GM23338 (cell line): Measurements from ENCODE around the gene AXIN1.

ENCODE experiments used
- CREB1 ChIP-seq: fragments of 250-450 bp; sonication (Bioruptor Pico); IDR thresholded peaks from 2 replicates; pipeline ENCODE4 v1.5.0; 2020; ENCODE audit warnings: low read depth, mild to moderate bottlenecking, moderate library complexity
- EZH2 ChIP-seq: fragments of 200-600 bp; sonication (generic); IDR thresholded peaks from one replicate; pipeline ENCODE4 v1.8.0; 2017; ENCODE audit warnings: antibody characterized with exemption, mild to moderate bottlenecking, low read depth; ENCODE audit not compliant: unreplicated experiment
- EZH2phosphoT487 ChIP-seq: fragments of 200-600 bp; sonication (generic); IDR thresholded peaks from one replicate; pipeline ENCODE4 v1.8.1; 2018; ENCODE audit warnings: antibody characterized with exemption; ENCODE audit not compliant: unreplicated experiment
- NANOG ChIP-seq: IDR thresholded peaks from 2 replicates; pipeline ENCODE4 v1.6.1; 2016; ENCODE audit warnings: antibody characterized with exemption, borderline replicate concordance
- POLR2AphosphoS5 ChIP-seq: IDR thresholded peaks from 2 replicates; pipeline ENCODE4 v1.6.1; 2016; ENCODE audit warnings: antibody characterized with exemption, low read depth
- ZNF114 ChIP-seq: fragments of 250-450 bp; sonication (Bioruptor Pico); IDR thresholded peaks from 2 replicates; pipeline ENCODE4 v1.5.0; 2020; ENCODE audit warnings: mild to moderate bottlenecking, moderate library complexity
- TF ChIP-seq, protein P1 (sequence below), 2 experiments: fragments of 200-600 bp in 1 of 2; sonication (generic) in 1 of 2; conservative IDR thresholded peaks; 2 replicates each; pipeline versions ENCODE4 v1.5.1 to v1.6.1; 2016 to 2017; ENCODE audit warnings: antibody characterized with exemption in 2 of 2, low read depth in 2 of 2, mild to moderate bottlenecking in 2 of 2, moderate library complexity in 1 of 2
- TF ChIP-seq, protein P2 (sequence below): IDR thresholded peaks from one replicate; pipeline ENCODE4 v1.6.1; 2018; ENCODE audit warnings: antibody characterized with exemption; ENCODE audit not compliant: unreplicated experiment

DNA sequence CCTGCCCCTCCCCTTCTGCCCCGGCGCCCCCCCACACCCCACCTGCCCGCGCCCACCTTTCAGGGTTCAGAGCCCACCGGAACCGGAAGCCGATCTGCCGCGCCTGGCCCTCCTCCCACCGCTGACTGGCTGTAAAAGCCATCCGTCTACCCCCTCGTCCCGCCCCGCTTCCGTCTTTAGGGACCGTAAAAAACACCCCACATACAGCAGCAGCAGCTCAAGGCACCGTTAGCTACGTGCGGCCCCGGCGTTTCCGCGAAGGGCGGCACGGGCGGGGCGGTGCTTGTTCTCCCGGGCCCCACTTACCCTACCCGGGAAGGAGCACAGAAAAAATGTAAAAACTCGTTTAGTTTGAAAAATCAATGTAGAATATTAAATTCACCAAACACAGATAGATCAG lies 17.9 kb upstream of the AXIN1 start, which contains the start of gene MRPL28:
- TF ChIP-seq, protein P1, sequence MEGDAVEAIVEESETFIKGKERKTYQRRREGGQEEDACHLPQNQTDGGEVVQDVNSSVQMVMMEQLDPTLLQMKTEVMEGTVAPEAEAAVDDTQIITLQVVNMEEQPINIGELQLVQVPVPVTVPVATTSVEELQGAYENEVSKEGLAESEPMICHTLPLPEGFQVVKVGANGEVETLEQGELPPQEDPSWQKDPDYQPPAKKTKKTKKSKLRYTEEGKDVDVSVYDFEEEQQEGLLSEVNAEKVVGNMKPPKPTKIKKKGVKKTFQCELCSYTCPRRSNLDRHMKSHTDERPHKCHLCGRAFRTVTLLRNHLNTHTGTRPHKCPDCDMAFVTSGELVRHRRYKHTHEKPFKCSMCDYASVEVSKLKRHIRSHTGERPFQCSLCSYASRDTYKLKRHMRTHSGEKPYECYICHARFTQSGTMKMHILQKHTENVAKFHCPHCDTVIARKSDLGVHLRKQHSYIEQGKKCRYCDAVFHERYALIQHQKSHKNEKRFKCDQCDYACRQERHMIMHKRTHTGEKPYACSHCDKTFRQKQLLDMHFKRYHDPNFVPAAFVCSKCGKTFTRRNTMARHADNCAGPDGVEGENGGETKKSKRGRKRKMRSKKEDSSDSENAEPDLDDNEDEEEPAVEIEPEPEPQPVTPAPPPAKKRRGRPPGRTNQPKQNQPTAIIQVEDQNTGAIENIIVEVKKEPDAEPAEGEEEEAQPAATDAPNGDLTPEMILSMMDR (conservative IDR thresholded peaks at IDR 0.05; ENCODE audit: low read depth in 2 of 2), result no peak
- no peak for TF ChIP-seq EZH2
- no peak for TF ChIP-seq ZNF114 (CRISPR knock-in tag)
- peak; percentile 87 for TF ChIP-seq POLR2AphosphoS5
- TF ChIP-seq EZH2phosphoT487, result no peak
- TF ChIP-seq, protein P2, sequence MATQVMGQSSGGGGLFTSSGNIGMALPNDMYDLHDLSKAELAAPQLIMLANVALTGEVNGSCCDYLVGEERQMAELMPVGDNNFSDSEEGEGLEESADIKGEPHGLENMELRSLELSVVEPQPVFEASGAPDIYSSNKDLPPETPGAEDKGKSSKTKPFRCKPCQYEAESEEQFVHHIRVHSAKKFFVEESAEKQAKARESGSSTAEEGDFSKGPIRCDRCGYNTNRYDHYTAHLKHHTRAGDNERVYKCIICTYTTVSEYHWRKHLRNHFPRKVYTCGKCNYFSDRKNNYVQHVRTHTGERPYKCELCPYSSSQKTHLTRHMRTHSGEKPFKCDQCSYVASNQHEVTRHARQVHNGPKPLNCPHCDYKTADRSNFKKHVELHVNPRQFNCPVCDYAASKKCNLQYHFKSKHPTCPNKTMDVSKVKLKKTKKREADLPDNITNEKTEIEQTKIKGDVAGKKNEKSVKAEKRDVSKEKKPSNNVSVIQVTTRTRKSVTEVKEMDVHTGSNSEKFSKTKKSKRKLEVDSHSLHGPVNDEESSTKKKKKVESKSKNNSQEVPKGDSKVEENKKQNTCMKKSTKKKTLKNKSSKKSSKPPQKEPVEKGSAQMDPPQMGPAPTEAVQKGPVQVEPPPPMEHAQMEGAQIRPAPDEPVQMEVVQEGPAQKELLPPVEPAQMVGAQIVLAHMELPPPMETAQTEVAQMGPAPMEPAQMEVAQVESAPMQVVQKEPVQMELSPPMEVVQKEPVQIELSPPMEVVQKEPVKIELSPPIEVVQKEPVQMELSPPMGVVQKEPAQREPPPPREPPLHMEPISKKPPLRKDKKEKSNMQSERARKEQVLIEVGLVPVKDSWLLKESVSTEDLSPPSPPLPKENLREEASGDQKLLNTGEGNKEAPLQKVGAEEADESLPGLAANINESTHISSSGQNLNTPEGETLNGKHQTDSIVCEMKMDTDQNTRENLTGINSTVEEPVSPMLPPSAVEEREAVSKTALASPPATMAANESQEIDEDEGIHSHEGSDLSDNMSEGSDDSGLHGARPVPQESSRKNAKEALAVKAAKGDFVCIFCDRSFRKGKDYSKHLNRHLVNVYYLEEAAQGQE, result no peak
- TF ChIP-seq NANOG, result no peak
- peak; percentile 75 for TF ChIP-seq CREB1 (CRISPR knock-in tag)
